GM12878 (cell line): ENCODE data around the gene LTBP2. TPM values are rescaled to one million over a fixed set of nuclear protein-coding genes. Genes with fewer than 3 reads are reported as not detected.

Source experiments
- ATAC-seq: fragments of 200-7000 bp; cut with Tn5 transposase; 3 replicates; pipeline ENCODE4 v1.9.1; 2020; ENCODE audit warnings: mild to moderate bottlenecking, moderate library complexity
- BruUV-seq: library from RNA; stranded (reverse); fragments of 400-500 nt; replicated peaks from 2 replicates; lab custom pipeline; 2021; lab: Mats Ljungman, UMichigan
- CTCF ChIA-PET: fragments of 300-600 bp; sonication (Branson Sonifier 250); formaldehyde crosslinking; extraction: SDS; loops from one replicate; lab custom pipeline; 2021; ENCODE audit warnings: inconsistent platforms; lab: Yijun Ruan, JAX
- POLR2A ChIA-PET: fragments of 350-600 bp; formaldehyde crosslinking; extraction: SDS; loops from one replicate; lab custom pipeline; 2021; ENCODE audit warnings: inconsistent platforms; lab: Charles Lee
- RAD21 ChIA-PET: fragments of 300-600 bp; sonication (Branson Sonifier 250); formaldehyde crosslinking; loops from one replicate; lab custom pipeline; 2023; ENCODE audit warnings: antibody characterized with exemption; ENCODE audit not compliant: unreplicated experiment; lab: Charles Lee
- SMC1A ChIA-PET: fragments of 300-600 bp; sonication (Branson Sonifier 250); formaldehyde crosslinking; loops from one replicate; lab custom pipeline; 2023; ENCODE audit not compliant: unreplicated experiment, uncharacterized antibody; lab: Charles Lee
- DNase-seq: peaks from one replicate; pipeline ENCODE4 v3.0.0-alpha.2; 2011; ENCODE audit warnings: low read depth, low spot score
- FAIRE-seq: peaks from 3 replicates; lab custom pipeline; 2011; peaks lifted over from hg19 to GRCh38; lab: Jason Lieb, UNC
- H2AFZ ChIP-seq: 2 replicates; pipeline ENCODE4 v1.6.0; 2011; ENCODE audit warnings: low read depth, low read length, control low read depth; ENCODE audit not compliant: control insufficient read depth
- H3K27ac ChIP-seq: 2 replicates; pipeline ENCODE4 v1.5.1; 2011; ENCODE audit warnings: control low read depth; ENCODE audit not compliant: control insufficient read depth, insufficient read depth
- H3K27me3 ChIP-seq, 2 experiments: replicated peaks in 1 of 2; 2 replicates each; pipeline versions ENCODE4 v1.6.0 to v1.6.1; 2011; ENCODE audit warnings: low read length in 1 of 2; ENCODE audit not compliant: control insufficient read depth in 2 of 2, insufficient read depth in 2 of 2
- H3K36me3 ChIP-seq, 2 experiments: 2 replicates each; pipeline ENCODE4 v1.5.1; 2011; ENCODE audit warnings: low read length in 1 of 2; ENCODE audit not compliant: control insufficient read depth in 2 of 2, insufficient read depth in 2 of 2
- H3K4me1 ChIP-seq: 2 replicates; pipeline ENCODE4 v1.6.1; 2011; ENCODE audit warnings: mild to moderate bottlenecking, low read length, moderate library complexity, mixed read lengths; ENCODE audit not compliant: control insufficient read depth, insufficient read depth
- H3K4me2 ChIP-seq: 2 replicates; pipeline ENCODE4 v1.6.0; 2011; ENCODE audit warnings: control low read depth; ENCODE audit not compliant: control insufficient read depth, insufficient read depth
- H3K4me3 ChIP-seq: fragments of 200-600 bp; sonication (generic); 2 replicates; pipeline ENCODE4 v1.5.1; 2016
- H3K79me2 ChIP-seq: 2 replicates; pipeline ENCODE4 v1.6.0; 2011; ENCODE audit warnings: low read length; ENCODE audit not compliant: control insufficient read depth, insufficient read depth
- H3K9ac ChIP-seq: 2 replicates; pipeline ENCODE4 v1.8.0; 2011; ENCODE audit warnings: low read length, control low read depth, mixed read lengths; ENCODE audit not compliant: control insufficient read depth, insufficient read depth
- H3K9me3 ChIP-seq: replicated peaks from 3 replicates; pipeline ENCODE4 v1.5.1; 2011; ENCODE audit warnings: mild to moderate bottlenecking, low read length; ENCODE audit not compliant: control insufficient read depth, insufficient read depth
- H4K20me1 ChIP-seq: 2 replicates; pipeline ENCODE4 v1.6.0; 2011; ENCODE audit not compliant: control insufficient read depth, insufficient read depth
- HCFC1 ChIP-seq: fragments of 150-350 bp; IDR thresholded peaks from 2 replicates; pipeline ENCODE4 v1.6.1; 2014; ENCODE audit warnings: low read length
- JUNB ChIP-seq: IDR thresholded peaks from 2 replicates; pipeline ENCODE4 v1.6.1; 2016; ENCODE audit warnings: antibody characterized with exemption, mild to moderate bottlenecking
- NFXL1 ChIP-seq: fragments of 450-650 bp; IDR thresholded peaks from 2 replicates; pipeline ENCODE4 v1.6.1; 2017; ENCODE audit warnings: antibody characterized with exemption, mild to moderate bottlenecking, borderline replicate concordance
- NFYB ChIP-seq: IDR thresholded peaks from 2 replicates; pipeline ENCODE4 v1.6.1; 2011; ENCODE audit warnings: low read depth, mild to moderate bottlenecking, low read length, improper control_type of control experiment, moderate library complexity; ENCODE audit not compliant: insufficient read depth
- POU2F2 ChIP-seq: IDR thresholded peaks from 3 replicates; pipeline ENCODE4 v1.6.1; 2011; ENCODE audit warnings: low read depth, mild to moderate bottlenecking, low read length, borderline replicate concordance
- SMAD5 ChIP-seq: IDR thresholded peaks from 2 replicates; pipeline ENCODE4 v1.6.1; 2016; ENCODE audit warnings: antibody characterized with exemption, low read depth
- SMC3 ChIP-seq: IDR thresholded peaks from 2 replicates; pipeline ENCODE4 v1.6.1; 2011; ENCODE audit warnings: low read length, improper control_type of control experiment, borderline replicate concordance
- SPI1 ChIP-seq: IDR thresholded peaks from 2 replicates; pipeline ENCODE4 v1.6.1; 2011; ENCODE audit warnings: low read depth, mild to moderate bottlenecking, low read length, moderate library complexity, borderline replicate concordance; ENCODE audit not compliant: insufficient read depth
- WRNIP1 ChIP-seq: IDR thresholded peaks from 2 replicates; pipeline ENCODE4 v1.6.1; 2011; ENCODE audit warnings: low read depth, low read length, improper control_type of control experiment, borderline replicate concordance
- ZNF207 ChIP-seq: fragments of 450-650 bp; IDR thresholded peaks from 2 replicates; pipeline ENCODE4 v1.6.1; 2014; ENCODE audit warnings: antibody characterized with exemption, mild to moderate bottlenecking, borderline replicate concordance
- ZNF24 ChIP-seq: fragments of 450-650 bp; IDR thresholded peaks from 2 replicates; pipeline ENCODE4 v1.6.1; 2017; ENCODE audit warnings: antibody characterized with exemption, mild to moderate bottlenecking
- WGBS: methylation state at CpG from one replicate; pipeline ENCODE4 v1.1.6; 2016; ENCODE audit warnings: low lambda C conversion rate; ENCODE audit not compliant: insufficient replicate concordance, insufficient coverage; ENCODE audit errors: missing lambda C conversion rate; 5-methylcytosine and 5-hydroxymethylcytosine counted together
- in situ Hi-C: fragments of 300-500 bp; cut with MboI; formaldehyde crosslinking; loops from 9 replicates; pipeline ENCODE4 v1.14.3; 2018; ENCODE audit warnings: mixed read lengths
- intact Hi-C: fragments of 100-400 bp; cut with micrococcal nuclease; formaldehyde crosslinking; loops from one replicate; pipeline ENCODE4 v1.14.2; 2022; ENCODE audit not compliant: unreplicated experiment
- polyA plus RNA-seq, 11 experiments: library from polyadenylated mRNA; depleted of rRNA in 4 of 11; unstranded in 6 of 11; stranded (reverse) in 5 of 11; fragments of >200 nt; fragmentation: Nextera tagmentation in 4 of 11; fragmentation: Illumina TruSeq in 1 of 11; extraction: Ambion mirVana in 4 of 11; extraction: Trizol in 1 of 11; gene quantifications; 1 replicate in 1 of 11; 2 replicates in 10 of 11; pipeline versions ENCODE4 v1.2.1 to v1.2.3, GENCODE V29; 2011 to 2016; ENCODE audit warnings: inconsistent platforms in 2 of 11, missing spikeins in 2 of 11, low read depth in 1 of 11
- total RNA-seq, 4 experiments: library from RNA; depleted of rRNA in 3 of 4; stranded (reverse); fragments of >200 nt in 3 of 4; fragmentation: Illumina TruSeq in 1 of 4; extraction: Trizol in 1 of 4; gene quantifications; 2 replicates each; pipeline versions ENCODE4 v1.2.1 to v1.2.3, GENCODE V29; 2013 to 2021
- TF ChIP-seq, protein P1 (sequence below): fragments of 450-650 bp; IDR thresholded peaks from 2 replicates; pipeline ENCODE4 v1.6.1; 2016; ENCODE audit warnings: mild to moderate bottlenecking, moderate library complexity, borderline replicate concordance

LTBP2 gene
- total and polyA plus RNA-seq, 10 of the 15 experiments (the other 5 are each of a cell fraction or from before 2014, with no cell fraction given), result 0.03 to 0.23 (median 0.06) TPM; not detected in 1

- no peak overlapping the region for H3K4me3 ChIP-seq
- no peaks in the 10 kb centered on the region for H3K4me1 ChIP-seq
- no peak overlapping the region for H3K27ac ChIP-seq
- no peak overlapping the region for H3K9ac ChIP-seq
- no TSS peak for BruUV-seq
- intact Hi-C loops, result no loop called here
- FAIRE-seq, result no peak
- ATAC-seq, result no peak
- H2AFZ ChIP-seq, result no peak overlapping the region
- no peaks in the 10 kb centered on the region for H3K79me2 ChIP-seq
- ChIA-PET POLR2A (no interaction called here), SMC1A (no interaction called here), CTCF (interaction anchor here (0.5 kb wide), 1 partner anchor 353 kb away, joined by 3 read pairs; no protein-coding TSS in a partner anchor)
- no peaks in the 10 kb centered on the region for H3K36me3 ChIP-seq
- no peaks in the 10 kb centered on the region for H3K9me3 ChIP-seq
- peaks cover 0 to 5% of the 10 kb centered on the region in 2 experiments; a peak in 2 of 4 replicates for H3K27me3 ChIP-seq
- no peaks in the 10 kb centered on the region for H4K20me1 ChIP-seq
- in situ Hi-C loops, result no loop called here
- TF ChIP-seq WRNIP1 (no peak), HCFC1 (no peak), SMC3 (no peak), SPI1 (no peak), POU2F2 (no peak), ZNF207 (no peak), ZNF24 (no peak), NFYB (no peak), NFXL1 (no peak), SMAD5 (no peak), JUNB (no peak)
- TF ChIP-seq, protein P1, sequence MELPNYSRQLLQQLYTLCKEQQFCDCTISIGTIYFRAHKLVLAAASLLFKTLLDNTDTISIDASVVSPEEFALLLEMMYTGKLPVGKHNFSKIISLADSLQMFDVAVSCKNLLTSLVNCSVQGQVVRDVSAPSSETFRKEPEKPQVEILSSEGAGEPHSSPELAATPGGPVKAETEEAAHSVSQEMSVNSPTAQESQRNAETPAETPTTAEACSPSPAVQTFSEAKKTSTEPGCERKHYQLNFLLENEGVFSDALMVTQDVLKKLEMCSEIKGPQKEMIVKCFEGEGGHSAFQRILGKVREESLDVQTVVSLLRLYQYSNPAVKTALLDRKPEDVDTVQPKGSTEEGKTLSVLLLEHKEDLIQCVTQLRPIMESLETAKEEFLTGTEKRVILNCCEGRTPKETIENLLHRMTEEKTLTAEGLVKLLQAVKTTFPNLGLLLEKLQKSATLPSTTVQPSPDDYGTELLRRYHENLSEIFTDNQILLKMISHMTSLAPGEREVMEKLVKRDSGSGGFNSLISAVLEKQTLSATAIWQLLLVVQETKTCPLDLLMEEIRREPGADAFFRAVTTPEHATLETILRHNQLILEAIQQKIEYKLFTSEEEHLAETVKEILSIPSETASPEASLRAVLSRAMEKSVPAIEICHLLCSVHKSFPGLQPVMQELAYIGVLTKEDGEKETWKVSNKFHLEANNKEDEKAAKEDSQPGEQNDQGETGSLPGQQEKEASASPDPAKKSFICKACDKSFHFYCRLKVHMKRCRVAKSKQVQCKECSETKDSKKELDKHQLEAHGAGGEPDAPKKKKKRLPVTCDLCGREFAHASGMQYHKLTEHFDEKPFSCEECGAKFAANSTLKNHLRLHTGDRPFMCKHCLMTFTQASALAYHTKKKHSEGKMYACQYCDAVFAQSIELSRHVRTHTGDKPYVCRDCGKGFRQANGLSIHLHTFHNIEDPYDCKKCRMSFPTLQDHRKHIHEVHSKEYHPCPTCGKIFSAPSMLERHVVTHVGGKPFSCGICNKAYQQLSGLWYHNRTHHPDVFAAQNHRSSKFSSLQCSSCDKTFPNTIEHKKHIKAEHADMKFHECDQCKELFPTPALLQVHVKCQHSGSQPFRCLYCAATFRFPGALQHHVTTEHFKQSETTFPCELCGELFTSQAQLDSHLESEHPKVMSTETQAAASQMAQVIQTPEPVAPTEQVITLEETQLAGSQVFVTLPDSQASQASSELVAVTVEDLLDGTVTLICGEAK, result no peak
- TF ChIP-seq, all 136 proteins: peak for 0
- RAD21 ChIA-PET, result no interaction called here
- no peak overlapping the region for H3K4me2 ChIP-seq
- WGBS, result 20% methylated on average over 5 of the region's 5 CpGs
- DNase-seq, result no peak
Observed at GRCh38 chr14:74463697-74464096, 148.3 kb downstream of the LTBP2 start.
